SHP77 (cell line): Measurements from ENCODE around the gene GEMIN4.
A peak's percentile ranks its signal among the peaks of the same experiment; 100 is the strongest.

Source experiments
- DNase-seq, 2 experiments: peaks; one replicate each; lab custom pipeline; 2025; lab: John Stamatoyannopoulos, UW

The GEMIN4 gene

GRCh38 chr17:740240-741017 lies 11.6 kb downstream of the GEMIN4 start:
- DNase-seq = no peak

GRCh38 chr17:737561-738113 lies 14.4 kb downstream of the GEMIN4 start:
- DNase-seq = no peak

DNA sequence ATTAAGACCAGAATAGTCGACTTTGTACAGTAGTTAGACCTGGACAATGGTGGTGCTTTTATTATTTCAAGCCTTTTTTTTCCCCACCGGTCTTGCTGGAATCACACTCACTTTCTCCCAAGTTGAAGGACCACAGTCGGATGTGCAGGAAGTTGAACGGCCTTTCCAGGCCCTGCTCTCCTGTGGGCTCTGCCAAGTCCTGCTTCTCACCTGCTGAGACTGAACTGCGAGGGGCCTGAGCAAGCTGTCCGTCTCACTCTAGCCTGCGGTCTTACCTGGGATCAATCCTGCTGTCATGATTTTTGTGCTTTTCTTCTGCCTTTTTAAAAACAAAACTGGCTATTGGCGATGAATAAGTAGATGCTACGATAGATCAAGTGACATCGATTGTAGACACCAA lies 18.3 kb downstream of the GEMIN4 start:
- DNase-seq = no peak

DNA sequence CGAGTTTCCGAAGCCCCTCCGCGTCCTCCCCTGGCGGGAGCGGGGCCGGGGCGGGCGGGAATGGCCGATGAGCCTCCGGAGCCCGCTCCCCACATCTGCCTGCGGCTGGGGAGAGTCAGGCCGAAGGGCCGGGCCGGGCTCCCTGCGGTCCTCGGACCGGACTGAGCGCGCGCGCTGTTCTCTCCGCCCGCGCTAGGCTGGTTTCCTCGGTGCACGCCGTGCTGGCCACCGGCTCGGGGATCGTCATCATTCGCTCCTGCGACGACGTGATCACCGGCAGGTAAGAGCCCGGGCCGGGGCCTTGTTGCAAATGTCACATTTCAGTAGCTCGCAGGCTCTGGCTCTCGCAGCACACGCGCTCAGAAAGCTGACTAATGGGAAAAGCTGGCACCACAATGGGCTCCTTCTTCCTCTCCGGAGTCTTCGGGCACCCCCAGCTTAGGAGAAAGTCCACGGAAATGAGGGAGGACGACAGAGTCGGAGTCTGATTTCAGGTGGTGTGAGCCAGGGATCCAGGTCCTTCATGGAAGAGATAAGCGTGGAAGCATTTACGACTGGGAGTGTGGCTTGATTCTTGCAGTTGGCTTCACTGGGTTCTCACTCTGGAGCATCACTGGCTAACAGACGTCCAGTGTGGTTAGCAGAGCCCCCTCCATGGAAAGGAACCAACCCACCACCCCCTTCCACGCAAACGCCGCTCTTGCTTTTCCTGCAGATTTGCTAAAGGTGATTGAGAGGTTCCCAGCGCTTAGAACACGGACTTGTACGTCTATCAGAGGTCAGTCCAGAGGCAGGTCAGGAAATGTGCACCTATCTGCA lies 19.0 kb downstream of the GEMIN4 start:
- peak in 1 of 2 experiments; percentile 48 for DNase-seq

DNA sequence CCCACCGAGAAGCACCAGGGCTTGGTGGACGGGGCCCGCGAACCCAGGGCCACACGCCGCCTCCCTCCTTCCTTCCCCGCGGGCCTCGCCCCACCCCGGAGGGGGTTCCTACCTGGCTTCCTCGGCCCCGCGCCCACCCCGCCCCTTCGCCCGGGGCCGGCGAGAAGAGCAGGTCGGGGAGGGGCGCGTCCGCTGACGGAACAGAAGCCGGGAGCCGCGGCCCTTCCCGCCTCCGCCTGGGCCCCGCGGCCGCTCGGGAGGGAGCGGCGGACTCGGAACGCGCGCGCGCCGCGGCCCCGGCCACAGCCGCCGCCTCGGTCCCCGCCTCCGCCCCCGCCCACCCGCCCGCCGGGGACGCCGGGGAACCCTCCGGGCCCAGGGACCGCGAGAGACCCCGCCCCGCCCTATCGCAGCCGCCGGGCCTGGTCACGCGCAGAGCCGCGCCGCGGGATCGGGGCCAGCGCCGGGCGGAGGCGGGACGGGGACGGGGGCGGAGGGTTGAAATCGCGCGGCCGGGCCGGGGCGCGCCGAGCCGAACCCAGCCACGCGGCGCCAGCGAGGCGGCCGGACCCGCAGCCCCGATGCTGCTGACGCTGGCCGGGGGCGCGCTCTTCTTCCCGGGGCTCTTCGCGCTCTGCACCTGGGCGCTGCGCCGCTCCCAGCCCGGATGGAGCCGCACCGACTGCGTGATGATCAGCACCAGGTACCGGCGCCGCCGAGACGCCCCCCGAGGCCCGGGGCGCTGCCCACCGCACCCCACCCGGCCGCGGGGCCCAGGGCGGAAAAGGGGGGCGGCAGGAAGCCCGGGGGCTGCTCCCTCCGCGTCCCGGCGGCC lies 19.8 kb downstream of the GEMIN4 start, which contains the start of gene TLCD3A:
Gene TLCD3A, plus strand, starts transcription at position 530 of the 835 bp plus-strand sequence. Its CDS starts 52 bp downstream, at position 582.
- peak; percentile 27 to 86 for DNase-seq

- peak; percentile 18 to 63 for DNase-seq
These were observed 20.4 kb downstream of the GEMIN4 start for GRCh38 chr17:731644-732066.

- DNase-seq = no peak
These were observed 23.2 kb downstream of the GEMIN4 start for GRCh38 chr17:728911-729310.

DNA sequence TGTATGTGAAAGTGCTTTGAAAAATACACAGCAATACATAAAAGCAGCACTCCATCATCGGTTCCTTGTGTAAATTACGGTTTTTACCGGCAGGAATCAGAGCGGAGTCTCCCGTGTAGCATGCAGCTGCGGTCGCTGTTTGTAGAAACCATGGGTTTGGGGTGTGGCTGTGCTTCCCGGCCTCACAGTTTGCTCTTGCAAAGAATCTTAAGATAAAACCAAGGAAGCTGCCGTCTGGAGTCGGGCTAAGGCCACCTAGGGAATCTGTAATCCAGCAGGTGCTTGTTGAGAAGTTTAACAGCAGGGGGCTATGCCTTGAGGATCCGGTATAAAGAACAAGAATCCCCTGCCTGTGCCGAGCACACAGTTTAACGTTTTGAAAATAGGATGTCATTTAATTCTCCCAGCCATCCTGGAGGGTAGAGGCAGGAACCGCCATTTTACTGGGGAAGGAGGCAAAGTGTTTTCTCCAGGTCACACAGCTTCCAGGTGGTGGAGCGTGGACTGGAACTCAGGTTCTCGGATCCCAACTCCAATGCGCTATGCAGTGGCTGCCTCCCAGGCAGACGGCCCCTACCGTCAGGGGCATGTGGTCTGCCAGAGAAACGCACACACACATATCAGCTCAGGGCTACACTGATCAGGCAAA lies 25.7 kb downstream of the GEMIN4 start:
- DNase-seq = no peak

DNA sequence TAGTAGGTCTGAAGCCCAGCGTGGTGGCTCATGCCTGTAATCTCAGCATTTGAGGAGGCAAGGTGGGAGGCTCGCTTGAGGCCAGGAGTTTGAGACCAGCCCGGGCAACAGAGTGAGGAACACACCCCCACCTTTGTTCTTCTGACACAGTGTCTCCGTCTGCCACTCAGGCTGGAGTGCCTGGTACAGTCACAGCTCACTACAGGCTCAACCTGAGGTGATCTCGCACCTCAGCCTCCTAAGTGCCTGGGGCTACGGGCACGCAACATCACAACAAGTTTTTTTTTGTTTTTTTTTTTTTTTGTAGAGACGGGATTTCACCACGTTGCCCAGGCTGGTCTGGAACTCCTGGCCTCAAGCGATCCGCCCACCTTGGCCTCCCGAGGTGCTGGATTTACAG lies 26.3 kb downstream of the GEMIN4 start:
- no peak for DNase-seq

DNA sequence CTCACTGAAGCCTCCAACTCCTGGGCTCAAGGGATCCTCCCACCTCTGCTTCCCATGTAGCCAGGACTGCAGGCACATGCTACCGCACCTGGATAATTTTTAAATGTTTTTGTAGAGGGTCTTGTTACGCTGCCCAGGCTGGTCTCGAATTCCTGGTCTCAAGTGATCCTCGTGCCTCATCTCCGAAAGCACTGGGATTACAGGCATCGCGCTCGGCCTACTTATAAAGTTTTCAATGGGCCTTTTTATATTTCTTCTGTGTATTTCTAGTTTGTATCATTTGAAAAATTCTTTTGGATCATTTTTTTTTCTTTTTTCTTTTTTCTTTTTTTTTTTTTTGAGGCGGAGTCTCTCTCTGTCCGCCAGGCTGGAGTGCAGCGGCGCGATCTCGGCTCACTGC lies 27.0 kb downstream of the GEMIN4 start:
- DNase-seq = no peak

DNA sequence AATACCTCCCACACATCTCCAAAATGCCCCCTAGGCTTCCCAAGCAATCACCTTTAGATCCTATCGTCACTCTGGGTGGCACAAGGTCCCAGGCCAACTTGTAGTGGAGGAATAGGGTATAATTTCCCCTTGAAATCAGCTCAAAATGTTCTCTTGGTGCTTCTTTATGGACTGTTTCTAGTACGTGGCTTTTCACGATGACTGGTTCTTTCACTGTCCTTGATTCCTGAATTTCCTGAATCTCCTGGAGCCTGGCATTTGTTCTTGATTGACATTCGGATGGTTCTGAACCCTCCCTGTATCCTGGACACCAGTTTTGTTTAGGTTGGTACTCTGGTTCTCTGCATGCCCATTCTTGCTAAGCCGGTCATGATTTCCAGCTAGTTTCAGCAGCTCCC lies 30.5 kb downstream of the GEMIN4 start:
- DNase-seq = no peak

GRCh38 chr17:720706-721539 lies 31.1 kb downstream of the GEMIN4 start:
- DNase-seq = no peak

GRCh38 chr17:718075-718474 lies 34.0 kb downstream of the GEMIN4 start:
- no peak for DNase-seq

- no peak for DNase-seq
These were observed 43.9 kb downstream of the GEMIN4 start for GRCh38 chr17:708132-708531.

DNA sequence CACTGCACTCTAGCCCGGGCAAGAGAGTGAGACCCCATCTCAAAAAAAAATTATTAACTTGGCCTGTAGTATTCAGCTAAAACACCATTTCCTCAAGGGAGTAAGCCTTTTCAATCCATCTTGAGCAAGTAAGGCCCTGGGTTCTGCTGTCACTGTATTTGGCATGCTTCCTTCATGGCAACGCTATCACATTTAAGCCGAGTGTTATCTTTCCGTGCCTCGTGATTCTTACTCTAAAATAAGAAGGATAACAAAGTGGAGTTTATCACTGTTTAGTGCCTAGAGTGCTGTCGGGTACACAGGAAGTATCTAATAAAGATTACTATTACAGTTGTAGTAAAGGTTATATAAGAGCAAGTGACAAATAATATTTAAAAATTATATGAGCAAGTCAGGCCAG lies 46.2 kb downstream of the GEMIN4 start:
- no peak for DNase-seq

DNA sequence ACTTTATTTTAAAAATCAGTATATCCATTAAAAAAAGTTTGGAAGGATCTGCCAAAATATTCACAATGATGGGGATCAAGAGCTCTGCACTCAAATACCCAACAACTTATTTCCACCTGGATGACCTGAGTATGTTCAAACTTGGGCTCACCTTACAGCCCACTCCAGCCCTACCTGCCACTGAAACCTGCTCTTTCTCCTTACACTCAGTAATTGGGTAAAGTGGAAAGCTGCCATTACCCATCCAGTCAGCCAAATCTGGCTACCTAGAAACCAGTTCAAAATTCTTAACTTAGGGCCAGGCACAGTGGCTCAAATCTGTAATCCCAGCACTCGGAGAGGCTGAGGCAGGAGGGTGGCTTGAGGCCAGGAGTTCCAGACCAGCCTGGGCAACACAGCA lies 47.1 kb downstream of the GEMIN4 start:
- DNase-seq = no peak

DNA sequence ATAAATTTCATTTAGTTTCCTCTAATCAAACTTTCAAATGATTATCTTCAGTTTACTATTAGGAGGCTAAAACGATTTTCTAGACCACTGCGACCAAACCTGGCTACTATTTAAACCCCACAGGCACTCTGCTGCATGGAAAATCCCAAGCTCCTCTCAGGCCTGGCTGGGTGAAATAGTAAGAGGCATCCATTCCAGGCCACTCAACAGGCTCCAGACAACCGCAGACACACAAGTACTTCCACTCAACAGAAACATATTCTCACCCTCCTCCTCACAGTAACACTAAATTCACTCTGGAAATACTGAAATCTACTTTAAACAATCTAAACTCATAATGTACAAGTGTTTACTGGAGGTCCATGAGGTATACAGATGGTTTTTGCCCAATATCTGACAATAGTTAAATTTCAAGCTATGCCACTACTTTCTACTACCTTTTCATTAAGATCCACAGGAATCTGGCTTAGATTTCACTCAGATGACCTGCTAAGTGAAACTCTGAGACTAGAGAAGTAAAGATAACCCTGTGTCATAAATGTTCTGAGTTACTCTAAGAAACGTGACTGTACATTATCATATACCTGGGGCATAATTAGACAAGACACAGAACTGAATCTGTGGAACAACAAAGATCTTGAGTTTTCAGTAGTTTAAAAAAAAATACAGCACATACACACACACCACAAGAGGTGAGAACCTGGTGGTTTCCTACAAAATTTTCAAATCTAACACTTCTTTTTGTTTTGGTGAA lies 47.8 kb downstream of the GEMIN4 start:
- no peak for DNase-seq

DNA sequence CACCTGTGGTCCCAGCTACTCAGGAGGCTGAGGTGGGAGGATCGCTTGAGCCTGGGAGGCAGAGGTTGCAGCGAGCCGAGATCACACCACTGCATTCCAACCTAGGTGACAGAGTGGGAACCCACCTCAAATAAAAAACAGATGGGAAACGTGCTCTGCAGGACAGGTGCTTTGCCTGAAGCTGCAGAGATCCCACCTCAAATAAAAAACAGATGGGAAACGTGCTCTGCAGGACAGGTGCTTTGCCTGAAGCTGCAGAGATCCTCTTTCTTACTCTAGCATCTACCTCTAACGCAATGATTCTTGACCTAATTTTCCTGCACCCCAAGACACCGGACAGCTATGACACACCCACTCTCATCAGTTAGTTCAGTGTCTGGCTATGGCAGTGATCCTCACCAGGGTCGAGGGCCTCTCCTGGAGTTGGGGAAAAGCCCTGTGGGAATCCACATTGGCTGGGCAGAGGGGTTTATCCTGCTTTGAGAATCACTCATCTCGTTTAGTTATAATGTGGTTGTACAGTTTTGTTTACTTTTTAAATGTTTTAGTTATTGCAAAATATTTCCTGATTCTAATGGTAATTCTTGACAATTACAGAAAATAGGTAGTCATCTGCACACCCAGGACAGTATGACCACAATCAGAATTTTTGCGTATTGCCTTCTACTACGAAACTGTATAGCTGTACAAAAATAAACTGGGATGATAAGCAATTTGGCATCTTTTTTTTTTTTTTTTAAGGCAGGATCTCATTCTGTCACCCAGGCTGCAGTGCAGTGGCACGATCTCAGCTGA lies 48.8 kb downstream of the GEMIN4 start:
- DNase-seq = peak in 1 of 2 experiments; percentile 33
